Keratinocyte (primary cell): ENCODE data around the gene BTBD1.

Experiments used
- CTCF ChIP-seq, 3 experiments: IDR thresholded peaks in 1 of 3; conservative IDR thresholded peaks in 1 of 3; optimal IDR thresholded peaks in 1 of 3; 2 replicates in 2 of 3; 3 replicates in 1 of 3; pipeline versions ENCODE3 to v1.5.1; 2011; ENCODE audit warnings: low read length in 3 of 3, mild to moderate bottlenecking in 3 of 3, moderate library complexity in 2 of 3, control low read depth in 1 of 3, inconsistent platforms in 1 of 3; ENCODE audit not compliant: insufficient read depth in 2 of 3; ENCODE audit errors: extremely low read depth in 1 of 3
- EZH2 ChIP-seq: IDR thresholded peaks from one replicate; pipeline ENCODE4 v1.6.1; 2012; ENCODE audit warnings: inconsistent platforms, mild to moderate bottlenecking, low read length, moderate library complexity

DNA sequence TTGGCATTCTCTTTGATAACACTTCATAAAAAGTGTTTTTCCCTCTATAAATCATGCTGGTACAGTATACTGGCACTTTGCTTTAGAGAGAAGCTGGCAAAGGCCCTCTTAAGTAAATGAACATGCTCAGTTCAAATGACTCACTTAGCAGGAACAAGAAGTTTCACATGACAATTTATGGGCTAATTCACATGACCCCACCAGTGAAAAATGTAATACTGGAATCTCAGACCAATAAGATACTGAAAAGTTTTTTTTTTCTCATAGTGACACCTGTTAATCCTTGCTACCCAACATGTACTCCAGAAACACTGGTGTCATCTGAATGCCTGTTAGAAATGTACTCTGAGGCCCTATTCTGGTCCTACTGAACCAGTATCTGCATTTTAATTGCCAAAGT lies 13.9 kb downstream of the BTBD1 start:
- TF ChIP-seq CTCF (optimal IDR thresholded peaks at IDR 0.05 in 1 of 3, IDR thresholded peaks at IDR 0.05 in 1 of 3, conservative IDR thresholded peaks at IDR 0.05 in 1 of 3; ENCODE audit: extremely low read depth in 1 of 3, insufficient read depth in 2 of 3, low read length in 3 of 3) (no peak), EZH2 (no peak)
